Activated naive CD4-positive, alpha-beta T cell treated with anti-CD3 and anti-CD28 coated beads, Interleukin-2, amount 10 ng/mL, durations not matched to agents 7 days and 5 days (primary cell): ENCODE results near the gene PLA2G10.
"Not testable (repeated sequence)": the region's sequence is repeated elsewhere in the genome, so short reads cannot be mapped to it uniquely, and the experiment has no call there.

ENCODE experiments used
- CTCF ChIA-PET: fragments of 350-600 bp; sonication (Branson Sonifier 250); formaldehyde crosslinking; loops from one replicate; lab custom pipeline; 2021; ENCODE audit warnings: antibody characterized with exemption; lab: Charles Lee
- DNase-seq: peaks from one replicate; pipeline ENCODE4 v3.0.0-alpha.2; 2020
- H3K27ac Mint-ChIP-seq: one replicate; pipeline ENCODE4 v1.8.0; 2021; ENCODE audit warnings: mild to moderate bottlenecking, moderate library complexity, mixed read lengths
- H3K27me3 Mint-ChIP-seq: one replicate; pipeline ENCODE4 v1.8.0; 2021; ENCODE audit warnings: mild to moderate bottlenecking, mixed read lengths
- H3K36me3 Mint-ChIP-seq: one replicate; pipeline ENCODE4 v1.8.0; 2021; ENCODE audit warnings: mixed read lengths
- H3K4me1 Mint-ChIP-seq: one replicate; pipeline ENCODE4 v1.8.0; 2021; ENCODE audit warnings: mixed read lengths
- H3K4me3 Mint-ChIP-seq: one replicate; pipeline ENCODE4 v1.8.0; 2021; ENCODE audit warnings: mild to moderate bottlenecking, moderate library complexity, mixed read lengths
- H3K9me3 Mint-ChIP-seq: one replicate; pipeline ENCODE4 v1.8.0; 2021; ENCODE audit warnings: mixed read lengths

Gene PLA2G10

GRCh38 chr16:14677627-14678026, 16.5 kb downstream of the PLA2G10 start:
- CTCF ChIA-PET, result no interaction called here
- DNase-seq, result no peak
- Mint-ChIP-seq H3K36me3 (peaks cover 6% of the 10 kb centered on the region), H3K27me3 (peaks cover 9% of the 10 kb centered on the region), H3K4me3 (no peak overlapping the region), H3K27ac (no peak overlapping the region), H3K4me1 (peaks cover 5% of the 10 kb centered on the region), H3K9me3 (no peaks in the 10 kb centered on the region)

- no peak overlapping the region for H3K4me3 Mint-ChIP-seq
- H3K36me3 Mint-ChIP-seq, result peaks cover 9% of the 10 kb centered on the region
- peaks cover 9% of the 10 kb centered on the region for H3K27me3 Mint-ChIP-seq
- H3K4me1 Mint-ChIP-seq, result peaks cover 13% of the 10 kb centered on the region
- CTCF ChIA-PET, result no interaction called here
- DNase-seq, result no peak
- no peaks in the 10 kb centered on the region for H3K9me3 Mint-ChIP-seq
- no peak overlapping the region for H3K27ac Mint-ChIP-seq
Measured at GRCh38 chr16:14676633-14677032, 17.5 kb downstream of the PLA2G10 start.

GRCh38 chr16:14672403-14672971, 21.6 kb downstream of the PLA2G10 start:
- peak; percentile 30 for DNase-seq
- peaks cover 13% of the 10 kb centered on the region for H3K4me1 Mint-ChIP-seq
- peaks cover 1% of the 10 kb centered on the region for H3K27me3 Mint-ChIP-seq
- peaks cover 28% of the 10 kb centered on the region for H3K36me3 Mint-ChIP-seq
- CTCF ChIA-PET, result no interaction called here
- no peaks in the 10 kb centered on the region for H3K9me3 Mint-ChIP-seq
- H3K4me3 Mint-ChIP-seq, result no peak overlapping the region
- peak overlapping the region; percentile 8 for H3K27ac Mint-ChIP-seq

GRCh38 chr16:14669776-14670175, 24.3 kb downstream of the PLA2G10 start:
- H3K36me3 Mint-ChIP-seq, result peaks cover 54% of the 10 kb centered on the region
- H3K4me3 Mint-ChIP-seq, result no peak overlapping the region
- H3K9me3 Mint-ChIP-seq, result no peaks in the 10 kb centered on the region
- DNase-seq, result no peak
- no peaks in the 10 kb centered on the region for H3K27me3 Mint-ChIP-seq
- peaks cover 13% of the 10 kb centered on the region for H3K4me1 Mint-ChIP-seq
- CTCF ChIA-PET, result no interaction called here
- no peak overlapping the region for H3K27ac Mint-ChIP-seq

GRCh38 chr16:14668556-14669223, 25.4 kb downstream of the PLA2G10 start:
- Mint-ChIP-seq H3K9me3 (no peaks in the 10 kb centered on the region), H3K36me3 (peaks cover 58% of the 10 kb centered on the region), H3K27me3 (no peaks in the 10 kb centered on the region), H3K4me1 (peaks cover 11% of the 10 kb centered on the region), H3K4me3 (no peak overlapping the region), H3K27ac (no peak overlapping the region)
- no peak for DNase-seq
- CTCF ChIA-PET, result no interaction called here

GRCh38 chr16:14667347-14668266, 26.5 kb downstream of the PLA2G10 start:
- Mint-ChIP-seq H3K27ac (peak overlapping the region; percentile 72), H3K4me1 (peaks cover 8% of the 10 kb centered on the region), H3K4me3 (no peak overlapping the region), H3K27me3 (no peaks in the 10 kb centered on the region), H3K9me3 (no peaks in the 10 kb centered on the region), H3K36me3 (peaks cover 58% of the 10 kb centered on the region)
- CTCF ChIA-PET, result no interaction called here
- DNase-seq, result no peak

GRCh38 chr16:14658063-14658462, 36.0 kb downstream of the PLA2G10 start:
- Mint-ChIP-seq H3K27me3 (no peaks in the 10 kb centered on the region), H3K27ac (peak overlapping the region; percentile 80), H3K36me3 (peaks cover 42% of the 10 kb centered on the region), H3K9me3 (no peaks in the 10 kb centered on the region), H3K4me1 (peaks cover 8% of the 10 kb centered on the region), H3K4me3 (no peak overlapping the region)
- CTCF ChIA-PET, result no interaction called here
- peak; percentile 21 for DNase-seq

GRCh38 chr16:14652726-14653125, 41.4 kb downstream of the PLA2G10 start:
- no peak overlapping the region for H3K4me3 Mint-ChIP-seq
- no peaks in the 10 kb centered on the region for H3K27me3 Mint-ChIP-seq
- peaks cover under 1% of the 10 kb centered on the region for H3K4me1 Mint-ChIP-seq
- no peak overlapping the region for H3K27ac Mint-ChIP-seq
- no peak for DNase-seq
- H3K36me3 Mint-ChIP-seq, result peaks cover 38% of the 10 kb centered on the region
- CTCF ChIA-PET, result no interaction called here
- no peaks in the 10 kb centered on the region for H3K9me3 Mint-ChIP-seq

- Mint-ChIP-seq H3K4me1 (no peaks in the 10 kb centered on the region), H3K4me3 (no peak overlapping the region), H3K27me3 (no peaks in the 10 kb centered on the region), H3K27ac (peak overlapping the region; percentile 28), H3K9me3 (no peaks in the 10 kb centered on the region), H3K36me3 (peaks cover 36% of the 10 kb centered on the region)
- CTCF ChIA-PET, result interaction anchor here (1.2 kb wide), 1 partner anchor 12 kb away, joined by 4 read pairs; no protein-coding TSS in a partner anchor
- no peak for DNase-seq
Measured at GRCh38 chr16:14650629-14651028, 43.5 kb downstream of the PLA2G10 start.

- Mint-ChIP-seq H3K4me3 (no peak overlapping the region), H3K4me1 (peaks cover 2% of the 10 kb centered on the region), H3K9me3 (no peaks in the 10 kb centered on the region), H3K27ac (no peak overlapping the region), H3K36me3 (peaks cover 36% of the 10 kb centered on the region), H3K27me3 (no peaks in the 10 kb centered on the region)
- CTCF ChIA-PET, result no interaction called here
- DNase-seq, result no peak
Measured at GRCh38 chr16:14649816-14650215, 44.3 kb downstream of the PLA2G10 start.

- H3K4me1 Mint-ChIP-seq, result peaks cover 10% of the 10 kb centered on the region
- H3K27ac Mint-ChIP-seq, result no peak overlapping the region
- no peaks in the 10 kb centered on the region for H3K27me3 Mint-ChIP-seq
- H3K4me3 Mint-ChIP-seq, result no peak overlapping the region
- no peak for DNase-seq
- CTCF ChIA-PET, result no interaction called here
- no peaks in the 10 kb centered on the region for H3K9me3 Mint-ChIP-seq
- peaks cover 32% of the 10 kb centered on the region for H3K36me3 Mint-ChIP-seq
Measured at GRCh38 chr16:14641926-14642325, 52.2 kb downstream of the PLA2G10 start.

- Mint-ChIP-seq H3K27me3 (no peaks in the 10 kb centered on the region), H3K27ac (no peak overlapping the region), H3K9me3 (no peaks in the 10 kb centered on the region), H3K4me1 (peaks cover 15% of the 10 kb centered on the region), H3K36me3 (peaks cover 35% of the 10 kb centered on the region), H3K4me3 (no peak overlapping the region)
- DNase-seq, result no peak
- CTCF ChIA-PET, result no interaction called here
Measured at GRCh38 chr16:14641206-14641605, 52.9 kb downstream of the PLA2G10 start.

- H3K4me3 Mint-ChIP-seq, result no peak overlapping the region
- no peak overlapping the region for H3K27ac Mint-ChIP-seq
Measured at GRCh38 chr16:14640538-14640937, 53.6 kb downstream of the PLA2G10 start.

GRCh38 chr16:14636951-14637240, 57.2 kb downstream of the PLA2G10 start:
- peaks cover 45% of the 10 kb centered on the region for H3K36me3 Mint-ChIP-seq
- CTCF ChIA-PET, H3K9me3 Mint-ChIP-seq, H3K27ac Mint-ChIP-seq, H3K27me3 Mint-ChIP-seq, H3K4me3 Mint-ChIP-seq, DNase-seq: not testable (repeated sequence)
- H3K4me1 Mint-ChIP-seq, result peaks cover 41% of the 10 kb centered on the region

More at GRCh38 chr16:14640538-14640937, 53.6 kb downstream of the PLA2G10 start:
- Mint-ChIP-seq H3K27me3 (no peaks in the 10 kb centered on the region), H3K4me1 (peaks cover 20% of the 10 kb centered on the region), H3K36me3 (peaks cover 39% of the 10 kb centered on the region), H3K9me3 (no peaks in the 10 kb centered on the region)
- CTCF ChIA-PET, result no interaction called here
- no peak for DNase-seq
